ENCODE measurements around the gene SUPV3L1. TPM values are rescaled to one million over a fixed set of nuclear protein-coding genes. Genes with fewer than 3 reads are reported as not detected.
A peak's percentile ranks its signal among the peaks of the same experiment; 100 is the strongest.

Gene SUPV3L1
- total and polyA plus RNA-seq, 9 of the 15 experiments (the other 6 are each of a cell fraction or from before 2014, with no cell fraction given) = 45.2 to 156 (median 92.6) TPM

GRCh38 chr10:69179743-69180524 is at the start of gene SUPV3L1 (continued):
- peak; percentile 99 for TF ChIP-seq MXD1 (CRISPR knock-in tag; IDR thresholded peaks at IDR 0.05; ENCODE audit: borderline replicate concordance, poor library complexity, severe bottlenecking)
- 0 out of 2 replicates have a peak, but pooled peaks have one; percentile 35 for TF ChIP-seq DDX20 (tag; IDR thresholded peaks at IDR 0.05; ENCODE audit: low read depth)
- no peak for TF ChIP-seq ZNF551 (CRISPR knock-in tag; IDR thresholded peaks at IDR 0.05)
- TF ChIP-seq KAT7 (CRISPR knock-in tag; IDR thresholded peaks at IDR 0.05; ENCODE audit: borderline replicate concordance) = 0 out of 2 replicates have a peak, but pooled peaks have one; percentile 15
- no peak for TF ChIP-seq KAT2B (IDR thresholded peaks at IDR 0.05; ENCODE audit: low read depth, low read length)
- TF ChIP-seq ZNF384 (IDR thresholded peaks at IDR 0.05; ENCODE audit: low read depth, low read length) = 0 out of 2 replicates have a peak, but pooled peaks have one; percentile 29
- TF ChIP-seq MAFF (IDR thresholded peaks at IDR 0.05; ENCODE audit: low read length) = no peak
- TF ChIP-seq HSF4 (CRISPR knock-in tag; IDR thresholded peaks at IDR 0.05; ENCODE audit: borderline replicate concordance) = no peak
- peak; percentile 93 for TF ChIP-seq ZNF592 (IDR thresholded peaks at IDR 0.05)
- no peak for TF ChIP-seq E2F4 (CRISPR knock-in tag; IDR thresholded peaks at IDR 0.05; ENCODE audit: low read depth)
- TF ChIP-seq HNRNPLL (IDR thresholded peaks at IDR 0.05; ENCODE audit: low read depth, low read length, poor library complexity, severe bottlenecking) = peak; percentile 87
- TF ChIP-seq PATZ1 (CRISPR knock-in tag; IDR thresholded peaks at IDR 0.05; ENCODE audit: borderline replicate concordance) = peak; percentile 31; the same call in 1 of the 2 replicates
- TF ChIP-seq SMARCC2 (IDR thresholded peaks at IDR 0.05; ENCODE audit: low read depth) = no peak
- peak; percentile 79 for TF ChIP-seq CEBPG (CRISPR knock-in tag; IDR thresholded peaks at IDR 0.05)
- TF ChIP-seq CEBPG (tag; conservative IDR thresholded peaks at IDR 0.05 in 1 of 2, IDR thresholded peaks at IDR 0.05 in 1 of 2) = peak; percentile 26 to 45; a peak in 3 of 4 replicates
- no peak for TF ChIP-seq POLR3G (IDR thresholded peaks at IDR 0.05; ENCODE audit: extremely low read depth, insufficient read length, insufficient replicate concordance)
- no peak for TF ChIP-seq RBM22 (IDR thresholded peaks at IDR 0.05; ENCODE audit: low read depth, low read length, poor library complexity, severe bottlenecking)
- no peak for TF ChIP-seq SNIP1 (IDR thresholded peaks at IDR 0.05; ENCODE audit: low read depth)
- no peak for TF ChIP-seq NELFE (IDR thresholded peaks at IDR 0.05; ENCODE audit: insufficient read depth, insufficient read length)

All from K562 (cell line).